Smooth muscle cell (in vitro differentiated cells): ENCODE data around the gene TAL1. TPM values are rescaled to one million over a fixed set of nuclear protein-coding genes. Genes with fewer than 3 reads are reported as not detected.

Experiments
- DNase-seq: peaks from one replicate; lab custom pipeline; 2025; ENCODE audit not compliant: unreplicated experiment; lab: John Stamatoyannopoulos, UW
- H2AFZ ChIP-seq: fragments of 200-600 bp; sonication (generic); 2 replicates; pipeline ENCODE4 v1.6.0; 2016; ENCODE audit warnings: antibody characterized with exemption, low read depth, mild to moderate bottlenecking
- H3F3A ChIP-seq: fragments of 200-600 bp; sonication (generic); 2 replicates; pipeline ENCODE4 v1.6.0; 2017; ENCODE audit warnings: antibody characterized with exemption, low read depth
- H3K27ac ChIP-seq: fragments of 200-600 bp; sonication (generic); 2 replicates; pipeline ENCODE4 v1.5.1; 2016; ENCODE audit warnings: low read depth, mild to moderate bottlenecking
- H3K27me3 ChIP-seq: fragments of 200-600 bp; sonication (generic); 2 replicates; pipeline ENCODE4 v1.6.1; 2016; ENCODE audit warnings: low read depth, mild to moderate bottlenecking
- H3K36me3 ChIP-seq: fragments of 200-600 bp; sonication (generic); 2 replicates; pipeline ENCODE4 v1.5.1; 2016; ENCODE audit warnings: low read depth
- H3K4me1 ChIP-seq: fragments of 200-600 bp; sonication (generic); 2 replicates; pipeline ENCODE4 v1.5.1; 2016; ENCODE audit warnings: low read depth
- H3K4me2 ChIP-seq: fragments of 200-600 bp; sonication (generic); 2 replicates; pipeline ENCODE4 v1.6.0; 2016; ENCODE audit warnings: mild to moderate bottlenecking
- H3K4me3 ChIP-seq: fragments of 200-600 bp; sonication (generic); 2 replicates; pipeline ENCODE4 v1.5.1; 2016; ENCODE audit warnings: mild to moderate bottlenecking
- H3K79me2 ChIP-seq: fragments of 200-600 bp; sonication (generic); 2 replicates; pipeline ENCODE4 v1.6.0; 2016; ENCODE audit warnings: low read depth, mild to moderate bottlenecking
- H3K9ac ChIP-seq: fragments of 200-600 bp; sonication (generic); 2 replicates; pipeline ENCODE4 v1.6.0; 2016; ENCODE audit warnings: low read depth
- H3K9me3 ChIP-seq: fragments of 200-600 bp; sonication (generic); replicated peaks from 2 replicates; pipeline ENCODE4 v1.5.1; 2016; ENCODE audit warnings: low read depth
- H4K20me1 ChIP-seq: fragments of 200-600 bp; sonication (generic); 2 replicates; pipeline ENCODE4 v1.6.0; 2016; ENCODE audit warnings: low read depth
- WGBS: methylation state at CpG from one replicate; pipeline ENCODE4 v1.1.7; 2016; ENCODE audit warnings: low lambda C conversion rate; 5-methylcytosine and 5-hydroxymethylcytosine counted together
- polyA plus RNA-seq: library from polyadenylated mRNA; unstranded; fragments of >200 nt; fragmentation: Nextera tagmentation; extraction: Ambion mirVana; gene quantifications from 2 replicates; pipeline ENCODE4 v1.2.1, GENCODE V29; 2016
- total RNA-seq: library from RNA; depleted of rRNA; stranded (reverse); fragments of >200 nt; gene quantifications from 2 replicates; pipeline ENCODE4 v1.2.3, GENCODE V29; 2014
- TF ChIP-seq, protein P1 (sequence below): fragments of 200-600 bp; sonication (generic); IDR thresholded peaks from 2 replicates; pipeline ENCODE4 v1.5.1; 2017; ENCODE audit warnings: borderline replicate concordance, mild to moderate bottlenecking, antibody characterized with exemption; ENCODE audit not compliant: insufficient read depth, poor library complexity, severe bottlenecking

The TAL1 gene
- total and polyA plus RNA-seq, 2 experiments from 2014 or later: not detected

DNA sequence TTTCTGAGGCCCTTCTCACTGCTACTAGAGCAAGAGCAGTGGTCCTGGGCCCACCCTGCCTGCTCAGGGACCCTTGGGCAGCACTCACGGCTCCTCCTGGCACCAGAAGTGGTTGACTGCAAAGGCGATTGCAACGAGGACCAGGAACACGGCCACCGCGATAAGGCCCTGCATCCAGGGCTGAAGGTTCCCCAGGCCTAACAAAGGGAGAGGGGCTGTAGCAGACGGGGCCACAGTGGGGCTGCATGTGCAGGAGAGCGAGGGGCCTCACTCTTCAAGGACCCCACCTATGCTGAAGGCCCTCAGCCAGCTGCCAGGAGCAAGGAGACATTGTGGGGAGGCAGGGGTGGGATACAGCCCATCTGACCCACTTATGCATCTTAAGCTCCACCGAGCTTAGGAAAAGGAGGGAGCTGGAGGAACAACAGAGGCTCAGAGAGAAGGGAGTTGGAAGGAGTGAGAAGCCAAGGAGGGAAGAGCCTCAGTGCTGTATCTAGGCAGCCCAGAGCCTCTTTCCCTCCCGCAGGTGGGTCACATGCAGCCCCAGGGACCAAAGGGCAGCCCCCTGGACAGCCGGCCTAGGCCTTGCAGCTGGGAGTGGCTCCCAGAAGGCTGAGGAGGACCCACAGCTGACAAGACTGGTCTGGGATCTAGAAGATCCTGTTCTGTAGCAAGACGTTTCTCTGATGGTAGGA, 44.6 kb downstream of the TAL1 start:
- WGBS: 85% methylated on average over 12 of the region's 12 CpGs
- no peak overlapping the region for H3K4me3 ChIP-seq
- H3K27ac ChIP-seq: no peak overlapping the region
- no peak overlapping the region for H2AFZ ChIP-seq
- H4K20me1 ChIP-seq: no peaks in the 10 kb centered on the region
- no peaks in the 10 kb centered on the region for H3K79me2 ChIP-seq
- no peak overlapping the region for H3K9ac ChIP-seq
- H3K36me3 ChIP-seq: no peaks in the 10 kb centered on the region
- no peak overlapping the region for H3K4me2 ChIP-seq
- DNase-seq: no peak
- TF ChIP-seq, protein P1, sequence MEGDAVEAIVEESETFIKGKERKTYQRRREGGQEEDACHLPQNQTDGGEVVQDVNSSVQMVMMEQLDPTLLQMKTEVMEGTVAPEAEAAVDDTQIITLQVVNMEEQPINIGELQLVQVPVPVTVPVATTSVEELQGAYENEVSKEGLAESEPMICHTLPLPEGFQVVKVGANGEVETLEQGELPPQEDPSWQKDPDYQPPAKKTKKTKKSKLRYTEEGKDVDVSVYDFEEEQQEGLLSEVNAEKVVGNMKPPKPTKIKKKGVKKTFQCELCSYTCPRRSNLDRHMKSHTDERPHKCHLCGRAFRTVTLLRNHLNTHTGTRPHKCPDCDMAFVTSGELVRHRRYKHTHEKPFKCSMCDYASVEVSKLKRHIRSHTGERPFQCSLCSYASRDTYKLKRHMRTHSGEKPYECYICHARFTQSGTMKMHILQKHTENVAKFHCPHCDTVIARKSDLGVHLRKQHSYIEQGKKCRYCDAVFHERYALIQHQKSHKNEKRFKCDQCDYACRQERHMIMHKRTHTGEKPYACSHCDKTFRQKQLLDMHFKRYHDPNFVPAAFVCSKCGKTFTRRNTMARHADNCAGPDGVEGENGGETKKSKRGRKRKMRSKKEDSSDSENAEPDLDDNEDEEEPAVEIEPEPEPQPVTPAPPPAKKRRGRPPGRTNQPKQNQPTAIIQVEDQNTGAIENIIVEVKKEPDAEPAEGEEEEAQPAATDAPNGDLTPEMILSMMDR: no peak
- no peaks in the 10 kb centered on the region for H3K9me3 ChIP-seq
- peaks cover 7% of the 10 kb centered on the region for H3K27me3 ChIP-seq
- no peaks in the 10 kb centered on the region for H3K4me1 ChIP-seq
- no peaks in the 10 kb centered on the region for H3F3A ChIP-seq

DNA sequence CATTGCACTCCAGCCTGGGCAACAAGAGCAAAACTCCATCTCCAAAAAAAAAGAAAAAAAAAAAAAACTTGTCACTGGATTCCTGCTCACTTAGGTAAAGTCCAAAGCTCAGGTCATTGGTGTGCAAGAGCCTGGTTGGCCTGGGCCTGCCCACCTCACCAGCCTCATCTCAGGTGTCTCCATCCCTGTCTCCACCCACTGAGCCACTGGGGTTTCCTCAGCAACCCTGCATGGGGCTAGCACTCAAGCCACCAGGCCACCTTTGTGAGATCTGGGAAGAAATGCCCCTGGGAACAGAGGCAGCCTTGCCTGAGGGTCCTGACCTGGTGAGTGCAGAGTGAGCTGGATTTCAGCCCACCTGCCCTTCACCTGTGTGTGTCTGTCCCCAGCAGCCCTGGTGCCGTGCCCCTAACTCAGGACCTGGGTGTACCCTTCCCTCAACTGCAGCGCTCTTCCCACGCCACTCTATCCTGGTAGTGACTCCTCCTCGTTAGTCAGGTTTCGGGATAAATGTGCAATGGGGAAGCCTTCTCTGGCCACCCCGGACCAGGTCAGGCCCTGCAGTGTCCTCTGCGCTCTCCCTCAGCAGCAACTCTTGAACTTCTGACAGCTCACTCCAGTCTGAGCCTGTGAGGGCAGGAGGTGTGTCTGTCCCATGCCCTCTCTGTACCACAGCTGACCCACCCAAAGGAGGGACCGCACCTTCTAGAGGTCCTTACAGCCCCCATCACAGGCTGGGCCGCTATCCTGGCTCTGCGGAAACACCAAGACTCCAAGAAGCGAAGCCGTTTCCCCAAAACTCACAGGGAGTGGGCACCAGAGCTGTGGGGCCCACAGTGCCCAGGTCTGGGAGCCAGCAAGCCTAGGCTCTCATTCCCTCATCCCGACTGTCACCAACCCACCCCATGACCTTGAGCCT, 45.5 kb downstream of the TAL1 start:
- Histone ChIP-seq H2AFZ (no peak overlapping the region), H3F3A (no peaks in the 10 kb centered on the region), H3K27ac (no peak overlapping the region), H3K9me3 (no peaks in the 10 kb centered on the region), H3K4me2 (no peak overlapping the region), H3K4me1 (no peaks in the 10 kb centered on the region), H4K20me1 (no peaks in the 10 kb centered on the region), H3K36me3 (no peaks in the 10 kb centered on the region), H3K79me2 (no peaks in the 10 kb centered on the region), H3K27me3 (peaks cover 7% of the 10 kb centered on the region), H3K4me3 (no peak overlapping the region), H3K9ac (no peak overlapping the region)
- WGBS: 95% methylated on average over 13 of the region's 13 CpGs
- DNase-seq: no peak
- TF ChIP-seq, protein P1: no peak

DNA sequence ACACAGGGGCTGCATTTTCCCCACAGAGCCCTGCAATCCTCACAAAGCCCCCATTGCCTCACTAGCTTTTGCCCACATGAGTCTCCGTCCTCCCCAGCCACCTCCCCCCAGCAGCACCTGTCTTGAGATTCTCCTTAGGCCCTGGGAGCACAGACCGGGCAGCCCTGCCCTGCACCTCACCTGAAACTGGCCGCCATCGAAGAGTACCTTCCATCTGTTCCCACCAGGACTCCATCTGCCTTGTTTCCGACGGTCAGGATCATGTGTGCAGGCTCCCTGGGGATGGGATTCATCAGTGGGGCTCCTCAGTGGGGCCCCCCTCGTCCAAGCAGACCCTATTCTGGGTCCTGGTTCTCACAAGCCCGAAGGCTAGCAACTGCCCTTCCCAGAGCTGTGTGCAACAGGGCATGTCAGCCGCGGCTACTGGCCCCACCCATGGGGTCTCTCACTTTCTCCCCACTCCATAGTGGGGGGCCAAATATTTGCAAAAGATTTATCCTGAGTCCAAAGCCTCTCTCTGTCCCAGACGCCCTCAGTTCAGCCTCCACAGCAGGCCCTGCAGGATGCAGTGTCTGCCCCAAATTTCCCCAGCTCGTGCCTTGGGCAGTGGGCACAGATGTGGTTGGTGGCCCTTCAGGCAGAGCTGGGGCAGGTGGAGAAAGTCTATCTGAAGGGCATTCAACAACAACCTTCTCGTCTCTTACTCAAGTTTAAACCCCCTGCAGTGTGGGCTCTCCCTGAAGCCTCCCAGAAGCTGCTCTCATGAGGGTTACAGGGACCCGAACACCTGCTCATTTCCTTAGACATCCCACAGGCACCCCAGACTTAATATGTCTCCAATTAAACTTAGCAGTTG, 47.0 kb downstream of the TAL1 start:
- Histone ChIP-seq H3K36me3 (no peaks in the 10 kb centered on the region), H3K27ac (no peak overlapping the region), H4K20me1 (no peaks in the 10 kb centered on the region), H3F3A (no peaks in the 10 kb centered on the region), H2AFZ (no peak overlapping the region), H3K4me1 (no peaks in the 10 kb centered on the region), H3K4me3 (no peak overlapping the region), H3K9ac (no peak overlapping the region), H3K4me2 (no peak overlapping the region), H3K79me2 (no peaks in the 10 kb centered on the region), H3K27me3 (peaks cover 7% of the 10 kb centered on the region), H3K9me3 (no peaks in the 10 kb centered on the region)
- TF ChIP-seq, protein P1: no peak
- WGBS: 90% methylated on average over 14 of the region's 14 CpGs
- no peak for DNase-seq
